RWPE2 (cell line): ENCODE results near the gene GCDH.

Experiments used
- ATAC-seq: fragments of 200-7000 bp; cut with Tn5 transposase; 3 replicates; pipeline ENCODE4 v1.9.1; 2021; ENCODE audit warnings: low read depth
- DNase-seq: peaks from one replicate; pipeline ENCODE4 v3.0.0-alpha.2; 2020; ENCODE audit warnings: low spot score
- H3K27ac ChIP-seq: fragments of 450-650 bp; 2 replicates; pipeline ENCODE4 v1.5.1; 2017; ENCODE audit warnings: mild to moderate bottlenecking; ENCODE audit not compliant: poor library complexity, severe bottlenecking
- H3K27me3 ChIP-seq: fragments of 250-450 bp; sonication (Bioruptor Pico); 2 replicates; pipeline ENCODE4 v1.5.1; 2021; ENCODE audit warnings: mild to moderate bottlenecking, moderate library complexity; ENCODE audit not compliant: insufficient read depth, poor library complexity, severe bottlenecking
- H3K36me3 ChIP-seq: fragments of 250-450 bp; sonication (Bioruptor Pico); 2 replicates; pipeline ENCODE4 v1.5.1; 2020; ENCODE audit warnings: low read depth, mild to moderate bottlenecking, moderate library complexity
- H3K4me1 ChIP-seq: fragments of 250-450 bp; sonication (Bioruptor Pico); 2 replicates; pipeline ENCODE4 v1.5.1; 2021; ENCODE audit warnings: mild to moderate bottlenecking, moderate library complexity; ENCODE audit not compliant: insufficient read depth, poor library complexity, severe bottlenecking
- H3K4me3 ChIP-seq: fragments of 250-450 bp; sonication (Bioruptor Pico); 2 replicates; pipeline ENCODE4 v1.5.1; 2021; ENCODE audit warnings: mild to moderate bottlenecking, moderate library complexity; ENCODE audit not compliant: severe bottlenecking
- H3K9me3 ChIP-seq: fragments of 250-450 bp; sonication (Bioruptor Pico); 2 replicates; pipeline ENCODE4 v1.5.1; 2021; ENCODE audit warnings: mild to moderate bottlenecking, moderate library complexity; ENCODE audit not compliant: severe bottlenecking
- TF ChIP-seq, protein P1 (sequence below): fragments of 450-650 bp; IDR thresholded peaks from one replicate; pipeline ENCODE4 v1.5.1; 2017; ENCODE audit warnings: mild to moderate bottlenecking, moderate library complexity; ENCODE audit not compliant: poor library complexity, severe bottlenecking

Gene GCDH

GRCh38 chr19:12946092-12946721, 55.2 kb downstream of the GCDH start:
- peak; percentile 75 for ATAC-seq
- Histone ChIP-seq H3K9me3 (no peaks in the 10 kb centered on the region), H3K4me1 (peaks cover 9% of the 10 kb centered on the region), H3K36me3 (peaks cover 87% of the 10 kb centered on the region), H3K27ac (peak overlapping the region; percentile 88), H3K4me3 (peak overlapping the region; percentile 46), H3K27me3 (no peaks in the 10 kb centered on the region)
- DNase-seq: peak; percentile 80
- TF ChIP-seq, protein P1, sequence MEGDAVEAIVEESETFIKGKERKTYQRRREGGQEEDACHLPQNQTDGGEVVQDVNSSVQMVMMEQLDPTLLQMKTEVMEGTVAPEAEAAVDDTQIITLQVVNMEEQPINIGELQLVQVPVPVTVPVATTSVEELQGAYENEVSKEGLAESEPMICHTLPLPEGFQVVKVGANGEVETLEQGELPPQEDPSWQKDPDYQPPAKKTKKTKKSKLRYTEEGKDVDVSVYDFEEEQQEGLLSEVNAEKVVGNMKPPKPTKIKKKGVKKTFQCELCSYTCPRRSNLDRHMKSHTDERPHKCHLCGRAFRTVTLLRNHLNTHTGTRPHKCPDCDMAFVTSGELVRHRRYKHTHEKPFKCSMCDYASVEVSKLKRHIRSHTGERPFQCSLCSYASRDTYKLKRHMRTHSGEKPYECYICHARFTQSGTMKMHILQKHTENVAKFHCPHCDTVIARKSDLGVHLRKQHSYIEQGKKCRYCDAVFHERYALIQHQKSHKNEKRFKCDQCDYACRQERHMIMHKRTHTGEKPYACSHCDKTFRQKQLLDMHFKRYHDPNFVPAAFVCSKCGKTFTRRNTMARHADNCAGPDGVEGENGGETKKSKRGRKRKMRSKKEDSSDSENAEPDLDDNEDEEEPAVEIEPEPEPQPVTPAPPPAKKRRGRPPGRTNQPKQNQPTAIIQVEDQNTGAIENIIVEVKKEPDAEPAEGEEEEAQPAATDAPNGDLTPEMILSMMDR: no peak

GRCh38 chr19:12946731-12947496, 56.0 kb downstream of the GCDH start:
- Histone ChIP-seq H3K27me3 (no peaks in the 10 kb centered on the region), H3K9me3 (no peaks in the 10 kb centered on the region), H3K4me1 (peaks cover 9% of the 10 kb centered on the region), H3K36me3 (peaks cover 87% of the 10 kb centered on the region), H3K4me3 (peak overlapping the region; percentile 46), H3K27ac (peak overlapping the region; percentile 88)
- ATAC-seq (no peak), DNase-seq (no peak)
- TF ChIP-seq, protein P1: no peak

GRCh38 chr19:12947702-12948611, 57.0 kb downstream of the GCDH start:
- no peaks in the 10 kb centered on the region for H3K27me3 ChIP-seq
- no peak for ATAC-seq
- TF ChIP-seq, protein P1: no peak
- H3K9me3 ChIP-seq: no peaks in the 10 kb centered on the region
- no peak overlapping the region for H3K27ac ChIP-seq
- H3K4me3 ChIP-seq: no peak overlapping the region
- no peak for DNase-seq
- peaks cover 87% of the 10 kb centered on the region for H3K36me3 ChIP-seq
- peaks cover 12% of the 10 kb centered on the region for H3K4me1 ChIP-seq

DNA sequence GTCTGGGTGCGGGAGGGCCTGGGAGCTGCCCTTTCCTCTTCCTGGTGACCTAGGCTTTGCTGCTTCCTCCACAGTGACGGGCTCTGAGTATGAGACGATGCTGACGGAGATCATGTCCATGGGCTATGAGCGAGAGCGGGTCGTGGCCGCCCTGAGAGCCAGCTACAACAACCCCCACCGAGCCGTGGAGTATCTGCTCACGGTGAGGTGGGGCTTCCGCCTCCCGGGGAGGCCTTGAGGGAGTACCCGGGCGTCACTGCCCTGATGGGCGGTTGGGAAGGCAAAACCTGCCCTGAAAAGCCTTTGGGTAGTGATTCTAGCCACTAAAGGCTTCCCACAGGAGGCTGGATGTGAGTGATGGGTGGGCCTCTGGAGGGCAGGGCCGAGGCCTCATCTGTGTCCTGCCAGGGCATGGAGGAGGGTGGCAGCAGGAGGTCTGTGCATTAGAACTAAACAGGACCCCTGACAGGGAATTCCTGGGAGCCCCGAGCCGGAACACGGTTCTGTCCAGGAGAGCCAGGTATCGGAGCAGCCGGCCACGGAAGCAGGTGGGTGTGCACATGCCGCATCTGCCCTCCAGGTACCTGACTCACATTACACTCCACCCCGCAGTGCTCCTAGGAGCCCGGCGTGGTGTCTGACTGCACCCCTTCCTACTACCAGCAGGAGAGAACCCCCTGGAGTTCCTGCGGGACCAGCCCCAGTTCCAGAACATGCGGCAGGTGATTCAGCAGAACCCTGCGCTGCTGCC, 57.8 kb downstream of the GCDH start:
- Histone ChIP-seq H3K4me3 (no peak overlapping the region), H3K9me3 (no peaks in the 10 kb centered on the region), H3K27me3 (no peaks in the 10 kb centered on the region), H3K36me3 (peaks cover 87% of the 10 kb centered on the region), H3K27ac (no peak overlapping the region), H3K4me1 (peaks cover 16% of the 10 kb centered on the region)
- DNase-seq (no peak), ATAC-seq (no peak)
- TF ChIP-seq, protein P1: no peak
